Motor neuron (in vitro differentiated cells): ENCODE measurements around the gene SCG5. TPM values are rescaled to one million over a fixed set of nuclear protein-coding genes. Genes with fewer than 3 reads are reported as not detected.
"Not testable (repeated sequence)": the region's sequence is repeated elsewhere in the genome, so short reads cannot be mapped to it uniquely, and the experiment has no call there.

ENCODE experiments used
- ATAC-seq, 8 experiments: fragments of 200-7000 bp; cut with Tn5 transposase; replicated peaks in 6 of 8; 2 replicates each; pipeline ENCODE4 v1.8.0; 2021; ENCODE audit warnings: mild to moderate bottlenecking in 8 of 8, moderate library complexity in 8 of 8
- H3K27ac ChIP-seq, 2 donors: fragments of 250-450 bp; sonication (Bioruptor Pico); 2 replicates each; pipeline ENCODE4 v1.9.0; 2021; ENCODE audit warnings: antibody characterized with exemption in 2 of 2, mild to moderate bottlenecking in 2 of 2, moderate library complexity in 1 of 2
- H3K4me1 ChIP-seq, 2 donors: fragments of 250-450 bp; sonication (Bioruptor Pico); replicated peaks in 1 of 2; 2 replicates each; pipeline ENCODE4 v1.6.1; 2021; ENCODE audit warnings: antibody characterized with exemption in 2 of 2, mild to moderate bottlenecking in 2 of 2, moderate library complexity in 1 of 2
- H3K4me3 ChIP-seq, 5 donors: fragments of 250-450 bp; sonication (Bioruptor Pico); 2 replicates each; pipeline ENCODE4 v1.9.0; 2021; ENCODE audit warnings: antibody characterized with exemption in 5 of 5, mild to moderate bottlenecking in 5 of 5, moderate library complexity in 4 of 5
- WGBS, 10 experiments: fragments of 450-650 bp; shearing (Covaris generic); methylation state at CpG; one replicate each; pipeline ENCODE4 v1.0.0; 2022; 5-methylcytosine and 5-hydroxymethylcytosine counted together
- in situ Hi-C, 9 experiments: fragments of 400-800 bp; cut with MboI; loops; one replicate each; pipeline ENCODE4 v1.15.0; 2021; ENCODE audit warnings: low sequenced_read_pairs in 9 of 9, low pct_unique_long_range_greater_than_20kb in 2 of 9; ENCODE audit not compliant: unreplicated experiment in 9 of 9
- total RNA-seq, 8 experiments: library from RNA; unstranded; fragments of 300-600 nt; gene quantifications; 2 replicates each; pipeline versions ENCODE4 v1.2.3 to v1.2.4, GENCODE V29; 2022

SCG5 gene, protein sequence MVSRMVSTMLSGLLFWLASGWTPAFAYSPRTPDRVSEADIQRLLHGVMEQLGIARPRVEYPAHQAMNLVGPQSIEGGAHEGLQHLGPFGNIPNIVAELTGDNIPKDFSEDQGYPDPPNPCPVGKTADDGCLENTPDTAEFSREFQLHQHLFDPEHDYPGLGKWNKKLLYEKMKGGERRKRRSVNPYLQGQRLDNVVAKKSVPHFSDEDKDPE
- 10 to 100 TPM in 5 of 8 experiments, 1 to 10 TPM in 3; 1.3 to 68.5 (median 33.6) TPM for total RNA-seq

DNA sequence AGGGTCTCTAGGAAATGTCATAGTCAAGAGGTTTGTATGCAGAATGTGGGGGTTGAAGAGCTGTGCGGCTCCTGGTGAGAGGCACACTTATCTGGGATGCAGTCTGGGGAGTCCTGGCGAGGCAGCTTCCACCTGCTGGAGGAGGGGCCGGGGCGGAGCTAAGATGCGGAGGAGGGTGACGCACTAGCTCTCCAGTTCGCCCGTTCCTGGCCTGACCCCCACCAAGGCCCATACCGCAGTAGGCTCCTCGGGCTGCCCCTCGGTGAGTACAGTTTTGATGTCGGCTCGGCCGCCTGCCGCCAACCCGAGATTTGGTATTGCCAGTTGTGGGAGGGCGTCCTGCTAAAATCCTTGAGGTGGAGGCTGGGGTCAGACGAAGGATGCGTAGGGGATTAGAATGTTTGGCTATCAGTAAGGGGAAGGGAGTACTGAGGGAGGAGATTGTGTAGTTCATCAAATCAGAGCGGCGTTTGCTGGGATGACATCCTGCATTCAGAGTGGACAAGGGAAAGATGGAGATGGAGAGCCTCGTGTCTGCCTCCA is at the start of gene SCG5:
SCG5 (plus strand) TSS at position 194 of the 543 bp plus-strand sequence. CDS start 1,883 bp downstream, outside the sequence.
- in situ Hi-C loops = no loop called here
- peak within 1 kb of the TSS; percentile 30 to 39 (median 35) for H3K4me3 ChIP-seq
- WGBS, 10 experiments = 0 to 63% (median 43%) methylated on average over 1 to 14 of the region's 22 CpGs; no CpG with 5 or more reads in 3 of the 10 experiments
- H3K27ac ChIP-seq = peak within 1 kb of the TSS; percentile 72 to 80
- ATAC-seq = peak in 7 of 8 experiments; percentile 38 to 99 (median 97)
- H3K4me1 ChIP-seq = peaks cover 5 to 11% of the 10 kb centered on the region in 2 donors

DNA sequence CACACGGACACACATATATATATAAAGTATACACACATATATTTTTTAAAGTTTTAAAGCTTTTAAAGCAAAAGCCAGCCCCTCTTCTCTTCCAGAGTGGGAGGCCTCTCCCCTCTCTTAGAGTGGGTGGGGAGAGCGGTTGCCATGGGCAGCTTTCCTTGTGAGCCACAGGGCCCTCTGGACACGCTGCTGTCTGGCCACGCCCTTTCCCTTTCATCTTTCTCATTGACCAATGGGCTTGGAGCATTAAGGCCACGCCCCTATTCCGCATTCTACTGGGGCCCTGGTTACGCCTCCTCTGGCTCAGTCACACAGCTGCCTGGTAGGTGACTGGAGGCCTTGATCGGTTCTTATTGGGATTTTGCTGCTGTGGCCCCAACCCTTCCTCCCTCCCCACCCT is 48.4 kb upstream of the SCG5 start, which contains the start of gene GOLGA8N:
GOLGA8N (plus strand) TSS at position 306 of the 400 bp plus-strand sequence.
- ATAC-seq, H3K4me1 ChIP-seq, in situ Hi-C loops, H3K27ac ChIP-seq, H3K4me3 ChIP-seq: not testable (repeated sequence)
- WGBS, 10 experiments = no CpG with 5 or more reads among the region's 8 CpGs

DNA sequence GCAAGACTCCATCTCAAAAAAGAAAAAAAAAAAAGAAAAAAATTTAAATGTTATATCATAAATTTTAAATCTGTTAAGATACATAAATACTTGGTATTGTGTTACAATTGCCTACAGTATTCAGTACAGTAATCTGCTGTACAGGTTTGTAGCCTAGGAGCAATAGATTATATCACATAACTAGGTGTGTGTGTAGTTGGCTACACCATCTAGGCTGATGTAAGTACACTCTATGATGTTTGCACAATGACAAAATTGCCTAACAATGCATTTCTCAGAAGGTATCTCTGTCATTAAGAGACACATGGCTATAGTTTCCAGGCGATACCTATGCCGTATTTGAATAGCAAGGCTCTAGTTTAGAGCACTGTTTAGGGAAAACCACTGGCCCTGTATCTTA is 32.0 kb upstream of the SCG5 start:
- 80 to 83% methylated on average over 1 to 2 of the region's 2 CpGs; no CpG with 5 or more reads in 8 of the 10 experiments for WGBS, 10 experiments
- H3K4me3 ChIP-seq, ATAC-seq, H3K4me1 ChIP-seq, in situ Hi-C loops, H3K27ac ChIP-seq: not testable (repeated sequence)

DNA sequence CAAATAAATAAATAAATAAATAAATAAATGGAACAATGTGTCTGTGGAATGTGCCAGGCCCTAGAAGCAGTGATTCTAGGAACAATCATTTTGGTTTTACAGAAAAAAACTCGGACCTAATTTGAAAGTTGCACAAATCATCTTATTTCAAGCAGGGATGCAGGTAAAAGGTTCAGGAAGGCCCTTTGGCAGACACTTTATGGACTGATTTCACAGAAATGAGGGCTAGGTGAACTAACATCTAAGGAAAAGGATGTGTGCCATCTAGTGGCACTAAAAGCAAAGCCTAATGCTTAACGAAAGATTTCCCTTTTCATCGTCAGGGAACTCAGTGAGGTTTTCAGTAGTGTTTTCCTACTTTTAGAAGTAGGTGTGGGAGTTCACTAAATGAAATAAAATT is 30.8 kb upstream of the SCG5 start:
- H3K4me3 ChIP-seq, H3K4me1 ChIP-seq, H3K27ac ChIP-seq, in situ Hi-C loops: not testable (repeated sequence)
- 0% methylated on average over 1 of the region's 3 CpGs; no CpG with 5 or more reads in 9 of the 10 experiments for WGBS, 10 experiments
- ATAC-seq = peak in 4 of 8 experiments; percentile 3 to 14 (median 4)

DNA sequence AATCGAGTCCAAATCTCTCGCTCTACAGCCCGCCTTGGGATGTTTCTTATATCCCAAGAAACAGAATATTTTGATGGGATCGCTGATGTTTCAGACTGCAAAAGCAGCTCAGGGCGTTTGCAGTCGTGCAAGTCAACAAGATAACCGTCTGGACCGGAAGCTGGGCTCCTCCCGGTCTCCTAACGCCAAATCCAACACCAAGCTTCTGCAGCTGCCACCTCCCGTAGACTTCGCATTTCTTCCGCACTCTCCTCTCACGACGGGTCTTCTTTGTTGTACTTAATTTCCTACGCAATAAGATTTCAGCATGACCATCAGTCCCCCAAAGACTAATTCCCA is 26.8 kb upstream of the SCG5 start:
- H3K4me3 ChIP-seq = peak overlapping the region in 4 of 5 donors; percentile 51 to 99 (median 72)
- H3K27ac ChIP-seq, H3K4me1 ChIP-seq, in situ Hi-C loops: not testable (repeated sequence)
- WGBS, 10 experiments = no CpG with 5 or more reads among the region's 16 CpGs
- peak; percentile 44 to 63 (median 54) for ATAC-seq

DNA sequence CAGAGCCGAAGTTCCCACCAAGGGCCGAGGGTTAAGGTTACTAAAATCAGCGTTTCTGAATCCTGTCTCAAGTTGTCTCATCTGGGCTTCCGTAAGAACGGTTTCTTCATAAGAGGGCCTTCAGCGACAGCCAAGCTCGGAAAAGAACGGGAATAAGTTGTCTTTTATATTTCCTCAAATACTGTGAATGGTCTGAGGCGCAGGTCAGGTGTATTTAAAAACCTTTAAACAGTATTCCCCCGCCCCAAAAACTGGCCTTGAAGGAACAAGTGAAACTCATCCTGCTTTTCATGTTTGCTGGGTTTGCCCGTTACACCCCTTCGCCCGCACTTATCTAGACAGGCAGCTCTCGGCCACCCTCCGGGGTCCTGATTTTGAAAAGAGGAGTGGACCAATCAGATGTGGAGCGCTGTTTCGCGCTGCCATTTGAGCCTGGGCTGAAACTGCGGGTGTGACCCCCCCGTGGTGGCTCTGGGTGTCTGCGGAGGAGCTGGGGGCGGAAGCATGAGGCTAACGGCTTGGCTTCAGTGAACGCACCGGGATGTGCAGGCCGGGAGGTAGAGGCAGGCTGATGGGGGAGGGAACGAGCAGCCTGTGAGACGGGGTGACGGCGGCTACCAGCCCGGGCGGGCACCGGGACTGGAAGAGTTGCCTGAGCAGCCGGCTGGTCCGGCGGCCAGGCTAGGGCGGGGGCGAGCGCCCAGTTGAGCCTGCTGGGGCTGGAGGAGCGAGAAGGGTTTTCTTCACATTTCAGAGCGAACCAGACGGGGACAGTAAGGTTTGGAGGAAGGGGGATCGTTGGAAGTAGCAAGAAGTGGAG is 26.2 kb upstream of the SCG5 start, which contains the start of gene ARHGAP11A:
ARHGAP11A (plus strand) TSS at position 454 of the 820 bp plus-strand sequence. CDS start 708 bp downstream, outside the sequence.
- peak; percentile 79 to 93 (median 86) for ATAC-seq
- H3K27ac ChIP-seq = peak within 1 kb of the TSS; percentile 82 to 86
- H3K4me1 ChIP-seq, in situ Hi-C loops: not testable (repeated sequence)
- no CpG with 5 or more reads among the region's 43 CpGs for WGBS, 10 experiments
- peak within 1 kb of the TSS; percentile 51 to 99 (median 72) for H3K4me3 ChIP-seq

DNA sequence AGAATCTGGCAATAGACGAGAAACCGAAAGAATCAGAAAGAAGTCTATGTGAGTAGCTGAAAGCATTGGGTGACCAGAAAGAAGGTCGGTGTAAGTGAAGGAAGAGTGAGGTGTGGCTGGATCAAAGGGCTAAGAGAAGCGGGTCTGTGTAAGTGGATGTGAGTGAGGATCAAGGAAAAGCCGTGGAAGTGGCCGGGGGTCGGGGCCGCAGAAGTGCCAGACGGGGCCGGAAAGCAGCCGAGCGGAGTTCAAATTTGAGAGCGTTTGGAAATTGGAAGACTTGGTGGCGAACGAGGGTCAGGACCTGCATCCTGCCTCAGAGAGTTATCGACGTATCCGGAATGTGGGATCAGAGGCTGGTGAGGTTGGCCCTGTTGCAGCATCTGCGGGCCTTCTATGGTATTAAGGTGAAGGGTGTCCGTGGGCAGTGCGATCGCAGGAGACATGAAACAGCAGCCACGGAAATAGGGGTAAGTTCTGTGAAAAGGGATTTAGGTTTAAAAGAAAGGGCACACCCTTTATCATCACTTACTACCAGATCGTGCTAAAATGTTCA is 25.6 kb upstream of the SCG5 start:
- WGBS, 10 experiments = 0% methylated on average over 1 of the region's 24 CpGs; no CpG with 5 or more reads in 9 of the 10 experiments
- H3K4me1 ChIP-seq, in situ Hi-C loops: not testable (repeated sequence)
- peak; percentile 2 to 18 (median 6) for ATAC-seq
- H3K4me3 ChIP-seq = peak overlapping the region; percentile 51 to 99 (median 72)
- peak overlapping the region in 1 of 2 donors; percentile 86 for H3K27ac ChIP-seq

DNA sequence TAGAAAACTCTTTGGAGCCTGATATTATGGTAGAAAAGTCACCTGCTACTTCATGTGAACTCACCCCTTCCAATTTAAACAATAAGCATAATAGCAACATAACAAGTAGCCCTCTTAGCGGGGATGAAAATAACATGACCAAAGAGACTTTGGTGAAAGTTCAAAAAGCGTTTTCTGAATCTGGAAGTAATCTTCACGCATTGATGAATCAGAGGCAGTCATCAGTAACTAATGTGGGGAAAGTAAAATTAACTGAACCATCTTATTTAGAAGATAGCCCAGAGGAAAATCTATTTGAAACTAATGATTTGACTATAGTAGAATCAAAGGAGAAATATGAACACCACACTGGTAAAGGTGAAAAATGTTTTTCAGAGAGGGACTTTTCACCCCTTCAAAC is 5.1 kb upstream of the SCG5 start:
- H3K27ac ChIP-seq = no peak overlapping the region
- ATAC-seq = no peak
- in situ Hi-C loops = no loop called here
- WGBS, 10 experiments = 57 to 100% (median 93%) methylated on average over 1 to 3 of the region's 3 CpGs; no CpG with 5 or more reads in 1 of the 10 experiments
- peaks cover 0 to 3% of the 10 kb centered on the region in 2 donors for H3K4me1 ChIP-seq
- no peak overlapping the region for H3K4me3 ChIP-seq

DNA sequence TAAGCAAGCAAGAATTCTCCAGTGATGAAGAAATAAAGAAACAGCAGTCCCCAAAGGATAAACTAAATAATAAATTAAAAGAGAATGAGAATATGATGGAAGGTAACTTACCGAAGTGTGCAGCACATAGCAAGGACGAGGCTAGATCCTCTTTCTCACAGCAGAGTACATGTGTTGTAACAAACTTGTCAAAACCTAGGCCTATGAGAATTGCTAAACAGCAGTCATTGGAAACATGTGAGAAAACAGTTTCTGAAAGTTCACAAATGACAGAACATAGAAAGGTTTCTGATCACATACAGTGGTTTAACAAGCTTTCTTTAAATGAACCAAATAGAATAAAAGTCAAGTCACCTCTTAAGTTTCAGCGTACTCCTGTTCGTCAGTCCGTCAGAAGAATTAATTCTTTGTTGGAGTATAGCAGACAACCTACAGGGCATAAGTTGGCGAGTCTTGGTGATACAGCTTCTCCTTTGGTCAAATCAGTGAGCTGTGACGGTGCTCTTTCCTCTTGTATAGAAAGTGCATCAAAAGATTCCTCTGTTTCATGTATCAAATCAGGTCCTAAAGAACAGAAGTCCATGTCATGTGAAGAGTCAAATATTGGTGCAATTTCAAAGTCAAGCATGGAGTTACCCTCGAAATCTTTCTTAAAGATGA is 4.5 kb upstream of the SCG5 start:
- in situ Hi-C loops = no loop called here
- Histone ChIP-seq H3K27ac (no peak overlapping the region), H3K4me1 (peaks cover 0 to 9% of the 10 kb centered on the region in 2 donors), H3K4me3 (no peak overlapping the region)
- 79 to 100% (median 97%) methylated on average over 1 to 8 of the region's 8 CpGs; no CpG with 5 or more reads in 1 of the 10 experiments for WGBS, 10 experiments
- no peak for ATAC-seq

DNA sequence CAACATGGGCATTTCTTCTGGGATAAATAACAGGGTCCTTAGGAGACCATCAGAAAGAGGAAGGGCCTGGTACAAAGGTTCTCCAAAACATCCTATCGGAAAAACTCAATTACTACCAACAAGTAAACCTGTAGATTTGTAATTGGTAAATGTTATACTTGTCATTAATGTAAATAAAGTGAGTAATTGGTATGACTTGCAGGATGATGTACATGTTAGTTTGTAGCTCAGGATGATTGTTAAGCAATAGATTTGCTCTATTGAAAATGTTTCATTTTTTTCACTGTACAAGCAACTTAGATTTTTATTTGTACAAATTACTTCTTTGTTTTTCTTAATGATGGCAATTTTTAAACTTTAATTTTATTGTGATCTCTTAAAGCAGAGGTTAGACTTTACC is 3.8 kb upstream of the SCG5 start:
- in situ Hi-C loops = no loop called here
- no peak for ATAC-seq
- 80 to 100% (median 100%) methylated on average over 1 of the region's 1 CpG; no CpG with 5 or more reads in 3 of the 10 experiments for WGBS, 10 experiments

DNA sequence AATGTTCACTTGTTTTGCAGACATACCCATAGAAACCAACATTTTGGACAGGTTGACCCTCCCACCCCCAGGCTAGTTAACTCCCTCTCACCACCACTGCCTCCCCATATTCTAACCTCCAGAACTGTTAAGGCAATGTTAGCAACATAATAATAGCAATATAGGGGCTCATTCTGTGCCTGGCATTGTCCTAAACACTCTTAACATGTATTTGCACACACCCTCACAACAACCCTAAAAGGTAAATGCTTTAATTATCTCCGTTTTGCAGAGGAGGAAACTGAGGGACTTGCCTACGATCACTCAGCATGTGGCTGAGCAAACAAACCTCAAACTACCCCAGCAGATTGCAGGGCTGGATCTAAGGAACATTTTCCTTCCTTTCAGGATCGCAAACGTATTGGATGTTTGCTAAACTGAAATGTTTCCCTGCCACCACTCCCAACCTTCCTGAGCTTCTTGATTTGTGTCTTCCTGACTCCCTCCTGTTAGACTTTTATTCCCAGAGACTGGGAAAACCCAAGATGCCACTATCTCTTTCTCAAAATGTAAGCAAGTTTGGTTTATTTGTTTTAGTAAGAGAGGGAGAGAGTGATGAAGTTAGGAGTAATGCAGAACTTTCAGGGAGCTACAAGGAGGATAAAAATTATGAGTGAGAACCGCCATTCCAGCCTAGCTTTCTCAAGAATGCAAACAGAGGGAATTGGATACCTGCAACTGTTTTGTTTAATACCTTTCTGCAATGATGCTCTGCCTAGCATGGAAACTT is 1.3 kb downstream of the SCG5 start:
- H3K4me1 ChIP-seq = peaks cover 5 to 11% of the 10 kb centered on the region in 2 donors
- H3K4me3 ChIP-seq = no peak overlapping the region
- in situ Hi-C loops = no loop called here
- no peak overlapping the region for H3K27ac ChIP-seq
- WGBS, 10 experiments = 0 to 100% (median 71%) methylated on average over 1 to 5 of the region's 5 CpGs; no CpG with 5 or more reads in 2 of the 10 experiments
- ATAC-seq = no peak

More for the DNA sequence above, 3.8 kb upstream of the SCG5 start:
- Histone ChIP-seq H3K4me3 (no peak overlapping the region), H3K4me1 (peaks cover 2 to 11% of the 10 kb centered on the region in 2 donors), H3K27ac (no peak overlapping the region)
